Activated CD8-positive, alpha-beta memory T cell treated with anti-CD3 and anti-CD28 coated beads, Interleukin-2, amount 50 U/mL, for 24 hours (primary cell): ENCODE measurements around the gene HAUS2.
A peak's percentile ranks its signal among the peaks of the same experiment; 100 is the strongest.
"Not testable (repeated sequence)": the region's sequence is repeated elsewhere in the genome, so short reads cannot be mapped to it uniquely, and the experiment has no call there.

Experiments used
- DNase-seq: peaks from one replicate; pipeline ENCODE4 v3.0.0-alpha.2; 2020; ENCODE audit errors: extremely low read depth

Gene HAUS2

DNA sequence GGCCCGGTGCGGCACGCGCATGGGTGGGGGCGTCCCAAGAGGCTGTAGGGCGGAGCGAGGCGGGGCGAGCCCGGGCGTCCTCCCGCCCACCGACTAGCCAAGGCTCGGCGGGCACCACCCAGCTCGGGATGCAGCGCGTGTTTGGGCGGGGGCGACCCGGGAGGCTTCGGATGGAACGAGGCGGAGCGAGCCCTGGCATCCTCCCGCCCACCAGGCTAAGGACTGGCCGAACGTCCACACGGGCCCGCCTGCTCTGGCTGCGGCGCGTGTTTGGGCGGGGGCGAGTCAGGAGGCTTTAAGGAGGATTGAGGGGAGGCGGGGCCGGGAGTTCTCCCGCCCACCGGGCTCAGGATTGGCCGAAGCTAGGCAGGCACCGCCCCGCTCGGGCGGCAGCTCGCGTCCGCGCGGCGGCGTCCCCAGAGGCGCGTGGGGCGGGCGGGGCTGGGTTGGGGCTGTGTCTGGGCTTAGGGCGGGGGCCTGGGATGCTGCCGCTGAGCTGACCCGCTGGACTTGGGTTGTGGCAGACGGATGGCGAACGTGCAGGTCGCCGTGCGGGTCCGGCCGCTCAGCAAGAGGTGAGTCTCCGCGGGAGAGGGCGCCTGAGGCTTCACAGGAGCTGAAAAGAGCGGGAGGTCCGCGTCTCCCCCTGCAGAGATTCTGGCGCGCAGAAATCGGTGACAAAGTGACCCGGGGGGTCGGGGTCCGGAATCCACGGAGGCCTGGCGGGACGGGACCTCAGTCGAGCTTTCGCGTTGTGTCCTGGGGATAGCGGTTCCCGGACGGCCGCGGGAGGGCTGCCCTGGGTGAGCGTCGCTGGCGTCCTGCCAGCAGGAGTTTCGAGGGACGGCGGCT is 26.8 kb downstream of the HAUS2 start, which contains the start of gene STARD9:
Gene STARD9 (plus strand): TSS at position 419 of the 852 bp plus-strand sequence. CDS start 110 bp downstream, at position 529.
- DNase-seq = peak; percentile 84

GRCh38 chr15:42576040-42576594 is 27.5 kb downstream of the HAUS2 start:
- DNase-seq = no peak

- DNase-seq = no peak
These were observed 28.1 kb downstream of the HAUS2 start for GRCh38 chr15:42576776-42577175.

- DNase-seq = no peak
These were observed 28.9 kb downstream of the HAUS2 start for GRCh38 chr15:42577514-42578031.

DNA sequence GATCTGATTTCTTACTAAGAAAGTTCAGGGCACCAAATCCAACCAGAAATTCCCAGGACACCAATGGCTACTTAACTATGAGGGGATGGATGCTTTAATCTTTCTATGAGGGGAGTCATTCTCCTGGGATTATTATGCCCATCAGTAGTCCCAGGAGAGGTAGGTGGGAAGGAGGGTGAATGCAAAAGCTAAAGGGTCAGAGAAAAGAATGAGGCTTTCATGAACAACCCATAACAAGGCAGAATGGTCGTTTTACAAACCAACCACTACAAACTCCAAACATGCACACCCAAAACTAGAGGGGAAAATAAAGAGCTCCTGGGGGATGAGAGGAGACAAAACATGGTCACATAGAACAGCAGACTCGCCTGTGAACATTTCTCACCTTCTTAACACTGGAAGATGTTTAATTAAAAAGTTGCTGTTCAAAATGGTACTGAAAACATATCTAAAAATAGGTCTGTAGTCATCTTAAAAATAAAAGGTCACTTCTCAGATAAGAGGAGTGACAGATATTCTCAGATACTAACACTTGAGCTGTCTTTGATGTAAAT is 30.4 kb downstream of the HAUS2 start:
- no peak for DNase-seq

DNA sequence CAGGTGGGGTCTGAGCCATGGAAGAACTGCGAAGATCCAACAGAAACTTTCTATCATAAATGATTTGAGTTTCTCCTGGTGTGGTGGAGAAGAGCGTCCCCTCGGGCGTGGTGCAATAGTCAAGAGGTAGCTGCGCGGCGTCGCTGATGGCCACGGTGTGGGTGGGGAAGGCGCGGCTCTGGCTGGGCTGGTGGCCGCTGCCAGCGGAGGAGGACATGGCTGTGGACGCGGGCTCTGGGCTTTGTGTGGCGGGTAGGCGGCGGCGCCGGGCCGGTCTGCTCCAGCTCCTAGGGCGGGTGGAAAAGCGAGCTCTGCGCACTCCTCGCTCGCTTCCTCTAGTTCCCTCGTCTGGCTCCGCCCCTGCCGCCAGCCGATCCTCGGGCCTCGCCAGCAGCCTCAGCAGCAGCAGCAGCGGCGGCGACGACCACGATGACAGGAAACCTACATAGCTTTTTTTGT is 32.7 kb downstream of the HAUS2 start:
- DNase-seq = peak; percentile 29

GRCh38 chr15:42582569-42583375 is 34.1 kb downstream of the HAUS2 start:
- no peak for DNase-seq

DNA sequence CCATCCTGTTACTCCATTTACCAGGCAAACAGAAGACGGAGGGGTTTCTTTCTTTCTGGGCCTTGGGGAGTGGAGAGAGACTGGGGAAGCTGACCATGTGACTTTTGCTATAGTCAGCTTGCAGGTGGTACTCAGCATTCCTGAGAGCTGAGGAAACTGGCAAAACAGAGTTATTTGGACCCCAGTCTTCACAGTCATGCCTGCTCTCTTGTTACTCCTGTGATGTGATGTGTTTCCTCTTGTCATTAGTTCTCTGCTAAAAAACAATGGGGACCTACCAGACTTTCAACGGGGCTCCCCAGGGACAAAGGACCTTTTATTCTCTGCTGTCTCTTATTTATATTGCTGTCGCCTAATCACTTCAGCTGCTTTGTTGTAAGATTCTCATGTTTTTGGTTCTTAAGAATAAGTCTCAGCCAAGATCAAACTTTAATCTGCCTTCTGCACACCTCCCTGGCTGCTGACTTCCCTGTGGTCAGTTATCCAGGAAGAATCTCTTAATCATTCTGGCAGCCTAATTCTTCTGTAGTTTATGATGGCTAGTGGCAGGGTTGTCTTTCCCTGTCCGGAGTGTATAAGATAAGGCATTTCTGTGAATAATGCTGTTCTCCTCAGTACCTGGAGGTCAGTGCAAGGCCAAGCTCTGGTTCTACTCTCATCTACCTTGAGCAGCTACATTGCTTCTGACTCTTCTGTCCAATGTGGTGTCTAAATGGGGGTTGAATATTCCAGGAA is 35.6 kb downstream of the HAUS2 start:
- DNase-seq = no peak

- no peak for DNase-seq
These were observed 42.1 kb downstream of the HAUS2 start for GRCh38 chr15:42590619-42591237.

DNA sequence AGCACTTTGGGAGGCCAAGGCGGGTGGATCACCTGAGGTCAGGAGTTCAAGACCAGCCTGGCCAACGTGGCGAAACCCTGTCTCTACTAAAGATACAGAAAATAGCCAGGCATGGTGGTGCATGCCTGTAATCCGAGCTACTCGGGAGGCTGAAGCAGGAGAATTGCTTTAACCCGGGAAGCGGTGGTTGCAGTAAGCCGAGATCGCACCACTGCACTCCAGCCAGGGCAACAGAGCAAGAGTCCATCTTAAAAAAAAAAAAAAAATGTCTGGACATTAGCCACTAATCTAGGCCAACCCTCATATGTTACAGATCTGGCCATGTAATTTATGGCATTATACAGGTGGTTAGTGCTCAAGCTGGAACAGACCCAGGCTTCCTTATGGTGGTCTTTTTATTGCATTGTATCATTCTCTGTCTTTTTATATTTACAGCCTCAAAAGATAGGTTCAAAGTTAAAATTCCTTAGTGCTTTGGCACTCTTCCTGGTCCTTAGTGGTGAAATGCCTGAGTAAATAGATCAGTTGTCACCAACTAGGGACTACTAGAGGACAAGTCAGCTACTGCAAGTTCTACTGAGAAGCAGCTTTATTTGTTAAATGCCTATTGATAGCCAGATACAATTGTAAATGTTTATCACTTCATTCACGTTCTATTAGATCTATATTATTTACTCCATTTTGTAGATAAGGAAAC is 42.7 kb downstream of the HAUS2 start:
- DNase-seq = no peak

GRCh38 chr15:42592716-42593115 is 44.1 kb downstream of the HAUS2 start:
- DNase-seq = no peak

DNA sequence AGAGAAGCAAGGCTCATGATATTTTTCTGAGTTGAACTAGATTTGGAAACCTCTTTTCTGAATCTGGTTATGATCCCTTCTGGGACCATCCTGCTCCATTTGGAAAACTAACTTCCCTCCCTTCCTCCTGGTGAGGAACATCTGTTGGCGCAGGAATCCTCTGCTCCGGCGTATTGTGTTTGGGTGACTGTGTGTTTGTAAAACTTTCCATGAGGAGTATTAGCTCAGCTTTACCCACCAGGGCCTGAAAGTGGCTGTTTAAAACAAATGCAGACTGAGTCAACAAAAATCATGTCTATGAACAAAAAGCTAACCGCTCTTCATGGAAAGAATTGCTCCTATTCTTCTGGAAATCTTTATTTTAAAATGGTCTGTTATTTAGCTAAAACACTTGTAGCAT is 44.5 kb downstream of the HAUS2 start:
- DNase-seq = no peak

- no peak for DNase-seq
These were observed 45.5 kb downstream of the HAUS2 start for GRCh38 chr15:42594095-42594494.

DNA sequence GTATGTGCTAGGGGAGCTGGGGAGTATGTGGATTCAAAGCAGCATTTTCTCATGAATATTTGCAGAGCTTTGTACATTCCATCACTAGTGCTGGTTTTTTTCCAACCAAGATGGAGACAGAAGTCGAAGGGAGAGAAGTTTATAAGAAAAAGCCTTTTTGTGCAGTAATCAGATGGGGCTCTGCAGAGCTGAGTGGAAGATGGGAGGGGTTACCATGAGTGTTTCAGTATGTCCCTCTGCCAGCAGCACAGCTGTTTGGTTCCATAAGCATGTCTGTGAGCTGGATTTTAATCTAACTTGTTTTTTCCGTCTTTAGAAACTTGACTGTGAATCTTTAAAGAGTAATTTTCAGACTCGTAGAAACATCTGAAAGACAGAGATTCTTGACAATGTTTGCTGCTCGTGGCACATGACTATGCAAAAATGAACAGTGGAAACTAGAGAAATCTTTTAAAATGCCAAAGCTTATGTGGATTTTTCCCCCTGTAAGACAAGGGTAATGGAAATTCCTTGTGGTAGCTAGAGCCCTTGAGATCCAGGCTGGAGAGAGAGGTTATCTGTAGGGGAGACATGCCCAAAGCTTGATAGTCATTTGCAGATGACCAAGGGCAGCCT is 47.1 kb downstream of the HAUS2 start:
- no peak for DNase-seq

DNA sequence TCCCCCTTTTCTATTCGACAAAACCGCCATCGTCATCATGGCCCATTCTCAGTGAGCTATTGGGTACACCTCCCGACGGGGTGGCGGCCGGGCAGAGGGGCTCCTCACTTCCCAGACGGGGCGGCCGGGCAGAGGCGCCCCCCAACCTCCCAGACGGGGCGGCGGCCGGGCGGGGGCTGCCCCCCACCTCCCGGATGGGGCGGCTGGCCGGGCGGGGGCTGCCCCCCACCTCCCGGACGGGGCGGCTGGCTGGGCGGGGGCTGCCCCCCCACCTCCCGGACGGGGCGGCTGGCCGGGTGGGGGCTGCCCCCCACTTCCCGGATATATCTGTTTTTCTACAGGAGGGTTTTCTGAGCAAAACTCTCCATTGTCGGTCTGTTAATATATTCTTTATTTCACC is 52.7 kb downstream of the HAUS2 start:
- DNase-seq = not testable (repeated sequence)

DNA sequence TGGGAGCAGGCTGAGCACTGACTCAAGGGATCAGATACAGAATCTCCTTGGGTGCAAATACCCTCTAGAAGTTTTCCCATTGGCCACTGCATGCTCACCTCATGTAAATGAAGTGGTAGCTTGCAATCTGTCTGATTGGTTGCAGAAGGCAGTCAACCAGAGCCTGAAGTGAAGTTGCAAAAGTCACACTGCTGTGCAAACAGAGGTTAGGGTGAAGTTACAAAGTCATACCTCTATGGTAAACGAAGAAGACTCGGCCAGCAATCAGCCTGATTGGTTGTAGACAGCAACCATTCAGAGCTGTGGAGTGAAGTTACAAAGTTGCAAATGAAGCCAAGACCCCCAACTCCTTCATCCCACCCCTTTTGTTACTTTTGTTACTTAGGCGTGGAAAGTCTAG is 53.9 kb downstream of the HAUS2 start:
- no peak for DNase-seq

DNA sequence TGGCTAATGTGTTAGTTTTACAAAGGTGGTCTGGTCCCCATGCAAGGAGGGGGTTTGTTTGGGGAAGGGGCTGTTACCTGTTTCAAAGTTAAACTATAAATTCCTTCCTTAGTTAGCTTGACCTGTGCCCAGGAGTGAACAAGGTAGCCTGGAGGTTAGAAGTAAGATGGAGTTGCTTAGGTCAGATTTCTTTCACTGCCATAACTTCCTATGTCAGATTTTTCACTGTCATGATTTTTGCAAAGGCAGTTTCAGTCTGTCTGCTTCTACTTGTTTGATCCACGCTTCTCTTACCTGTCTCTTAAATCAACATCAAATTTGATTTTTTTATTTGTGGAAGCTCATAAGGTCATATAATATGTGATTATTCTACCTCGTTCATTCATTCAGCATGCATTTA is 55.3 kb downstream of the HAUS2 start:
- no peak for DNase-seq

- DNase-seq = no peak
These were observed 56.5 kb downstream of the HAUS2 start for GRCh38 chr15:42604894-42605744.

DNA sequence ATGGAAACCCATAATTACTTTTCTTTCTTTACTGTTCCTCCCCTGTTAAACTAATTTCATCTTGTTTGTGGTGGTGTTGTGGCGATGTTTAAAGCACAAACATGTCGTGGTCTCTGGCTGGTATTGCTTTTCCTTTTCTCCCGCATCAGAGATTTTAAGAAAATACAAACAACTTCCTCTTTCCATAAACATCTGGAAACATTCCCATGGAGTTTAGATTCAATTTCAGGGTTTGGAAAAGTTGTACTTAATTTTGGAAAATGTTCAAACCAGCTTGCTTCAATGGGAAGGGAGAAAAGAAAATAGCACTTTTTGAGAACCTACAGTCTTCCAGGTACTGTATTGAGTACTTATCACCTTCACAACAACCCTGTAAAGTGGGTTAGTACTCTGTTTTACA is 57.2 kb downstream of the HAUS2 start:
- no peak for DNase-seq
